ENCODE results near the gene GINS1.

The GINS1 gene

GRCh38 chr20:25494506-25495188 is 87.2 kb downstream of the GINS1 start:
- no peak for TF ChIP-seq EP300 (IDR thresholded peaks at IDR 0.05; ENCODE audit: borderline replicate concordance)
- no peak for TF ChIP-seq NFIC (IDR thresholded peaks at IDR 0.05)
- TF ChIP-seq RAD21 (IDR thresholded peaks at IDR 0.05; ENCODE audit: low read depth): no peak

- no peak for TF ChIP-seq TEAD4 (IDR thresholded peaks at IDR 0.05)
- no peak for TF ChIP-seq USF1 (IDR thresholded peaks at IDR 0.05)
- no peak for TF ChIP-seq FOXM1 (IDR thresholded peaks at IDR 0.05; ENCODE audit: borderline replicate concordance, low read depth)
- no peak for TF ChIP-seq EP300 (IDR thresholded peaks at IDR 0.05; ENCODE audit: borderline replicate concordance)
- TF ChIP-seq CREB1 (IDR thresholded peaks at IDR 0.05; ENCODE audit: low read depth): no peak
- TF ChIP-seq RAD21 (IDR thresholded peaks at IDR 0.05; ENCODE audit: low read depth): no peak
- TF ChIP-seq CEBPB (IDR thresholded peaks at IDR 0.05): no peak
- no peak for TF ChIP-seq REST (IDR thresholded peaks at IDR 0.05; ENCODE audit: low read depth)
- TF ChIP-seq YY1 (IDR thresholded peaks at IDR 0.05; ENCODE audit: low read depth): no peak
- TF ChIP-seq EGR1 (IDR thresholded peaks at IDR 0.05): no peak
- no peak for TF ChIP-seq NFIC (IDR thresholded peaks at IDR 0.05)
- TF ChIP-seq ZBTB7A (IDR thresholded peaks at IDR 0.05; ENCODE audit: low read depth): no peak
- no peak for TF ChIP-seq TCF12 (IDR thresholded peaks at IDR 0.05; ENCODE audit: low read depth)
- no peak for TF ChIP-seq TAF1 (IDR thresholded peaks at IDR 0.05; ENCODE audit: low read depth)
- no peak for TF ChIP-seq MAX (IDR thresholded peaks at IDR 0.05)
Measured at GRCh38 chr20:25495189-25495824, 87.8 kb downstream of the GINS1 start.

GRCh38 chr20:25496165-25496967 is 88.9 kb downstream of the GINS1 start:
- TF ChIP-seq MAX (IDR thresholded peaks at IDR 0.05): no peak
- TF ChIP-seq EGR1 (IDR thresholded peaks at IDR 0.05): no peak
- no peak for TF ChIP-seq EP300 (IDR thresholded peaks at IDR 0.05; ENCODE audit: borderline replicate concordance)
- TF ChIP-seq RAD21 (IDR thresholded peaks at IDR 0.05; ENCODE audit: low read depth): no peak
- no peak for TF ChIP-seq USF1 (IDR thresholded peaks at IDR 0.05)
- TF ChIP-seq TCF12 (IDR thresholded peaks at IDR 0.05; ENCODE audit: low read depth): no peak
- no peak for TF ChIP-seq FOXM1 (IDR thresholded peaks at IDR 0.05; ENCODE audit: borderline replicate concordance, low read depth)
- no peak for TF ChIP-seq TAF1 (IDR thresholded peaks at IDR 0.05; ENCODE audit: low read depth)
- no peak for TF ChIP-seq TEAD4 (IDR thresholded peaks at IDR 0.05)
- TF ChIP-seq NFIC (IDR thresholded peaks at IDR 0.05): no peak
- TF ChIP-seq REST (IDR thresholded peaks at IDR 0.05; ENCODE audit: low read depth): no peak
- TF ChIP-seq CREB1 (IDR thresholded peaks at IDR 0.05; ENCODE audit: low read depth): no peak
- no peak for TF ChIP-seq ZBTB7A (IDR thresholded peaks at IDR 0.05; ENCODE audit: low read depth)
- no peak for TF ChIP-seq YY1 (IDR thresholded peaks at IDR 0.05; ENCODE audit: low read depth)
- TF ChIP-seq CEBPB (IDR thresholded peaks at IDR 0.05): no peak

GRCh38 chr20:25496968-25497401 is 89.5 kb downstream of the GINS1 start:
- TF ChIP-seq REST (IDR thresholded peaks at IDR 0.05; ENCODE audit: low read depth): no peak
- TF ChIP-seq CREB1 (IDR thresholded peaks at IDR 0.05; ENCODE audit: low read depth): no peak
- no peak for TF ChIP-seq EP300 (IDR thresholded peaks at IDR 0.05; ENCODE audit: borderline replicate concordance)
- no peak for TF ChIP-seq ZBTB7A (IDR thresholded peaks at IDR 0.05; ENCODE audit: low read depth)
- TF ChIP-seq NFIC (IDR thresholded peaks at IDR 0.05): no peak
- no peak for TF ChIP-seq MAX (IDR thresholded peaks at IDR 0.05)
- TF ChIP-seq RAD21 (IDR thresholded peaks at IDR 0.05; ENCODE audit: low read depth): no peak
- TF ChIP-seq EGR1 (IDR thresholded peaks at IDR 0.05): no peak

Data from Ishikawa (cell line).